Esophagus squamous epithelium (tissue), 4 donors: Measurements from ENCODE around the gene ZNF142.

Source experiments
- POLR2A ChIP-seq, 4 donors: fragments of 450-650 bp; IDR thresholded peaks; one replicate each; pipeline ENCODE4 v1.6.1; 2017; ENCODE audit warnings: antibody characterized with exemption in 4 of 4, mild to moderate bottlenecking in 4 of 4, moderate library complexity in 3 of 4
- TF ChIP-seq, protein P1 (sequence below), 6 experiments: fragments of 450-650 bp in 4 of 6; fragments of 200-600 bp in 2 of 6; sonication (generic) in 2 of 6; IDR thresholded peaks; one replicate each; pipeline ENCODE4 v1.5.1; 2016 to 2019; ENCODE audit warnings: antibody characterized with exemption in 6 of 6, mild to moderate bottlenecking in 4 of 6, moderate library complexity in 4 of 6

DNA sequence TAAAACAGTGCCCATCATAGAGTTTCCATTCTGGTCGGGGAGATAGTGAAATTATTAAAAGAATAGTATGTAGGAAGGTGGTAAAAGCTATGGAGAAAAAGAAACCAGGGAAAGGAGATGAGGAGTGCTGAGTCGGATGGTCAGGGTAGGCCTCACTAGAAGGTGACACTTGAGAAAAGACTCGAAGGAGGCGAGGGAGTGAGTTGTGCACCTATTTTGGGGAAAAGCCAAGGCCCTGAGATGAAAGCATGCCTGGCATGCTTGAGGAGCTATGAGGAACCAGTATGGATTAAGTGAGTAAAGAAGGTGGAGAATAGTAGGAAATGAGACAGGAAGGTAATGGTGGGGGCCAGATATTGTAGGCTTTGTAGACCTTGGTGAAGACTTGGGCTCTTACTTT is 43.9 kb upstream of the ZNF142 start:
- TF ChIP-seq POLR2A (IDR thresholded peaks at IDR 0.05): no peak
- TF ChIP-seq, protein P1, sequence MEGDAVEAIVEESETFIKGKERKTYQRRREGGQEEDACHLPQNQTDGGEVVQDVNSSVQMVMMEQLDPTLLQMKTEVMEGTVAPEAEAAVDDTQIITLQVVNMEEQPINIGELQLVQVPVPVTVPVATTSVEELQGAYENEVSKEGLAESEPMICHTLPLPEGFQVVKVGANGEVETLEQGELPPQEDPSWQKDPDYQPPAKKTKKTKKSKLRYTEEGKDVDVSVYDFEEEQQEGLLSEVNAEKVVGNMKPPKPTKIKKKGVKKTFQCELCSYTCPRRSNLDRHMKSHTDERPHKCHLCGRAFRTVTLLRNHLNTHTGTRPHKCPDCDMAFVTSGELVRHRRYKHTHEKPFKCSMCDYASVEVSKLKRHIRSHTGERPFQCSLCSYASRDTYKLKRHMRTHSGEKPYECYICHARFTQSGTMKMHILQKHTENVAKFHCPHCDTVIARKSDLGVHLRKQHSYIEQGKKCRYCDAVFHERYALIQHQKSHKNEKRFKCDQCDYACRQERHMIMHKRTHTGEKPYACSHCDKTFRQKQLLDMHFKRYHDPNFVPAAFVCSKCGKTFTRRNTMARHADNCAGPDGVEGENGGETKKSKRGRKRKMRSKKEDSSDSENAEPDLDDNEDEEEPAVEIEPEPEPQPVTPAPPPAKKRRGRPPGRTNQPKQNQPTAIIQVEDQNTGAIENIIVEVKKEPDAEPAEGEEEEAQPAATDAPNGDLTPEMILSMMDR (IDR thresholded peaks at IDR 0.05): no peak
